Esophagus muscularis mucosa (tissue), 4 donors: Measurements from ENCODE around the gene SYTL2.

Experiments
- EP300 ChIP-seq: sonication (generic); formaldehyde crosslinking; IDR thresholded peaks from one replicate; pipeline ENCODE4 v1.6.1; 2017; ENCODE audit warnings: antibody characterized with exemption
- POLR2A ChIP-seq: fragments of 450-650 bp; IDR thresholded peaks from one replicate; pipeline ENCODE4 v1.6.1; 2017; ENCODE audit warnings: antibody characterized with exemption, moderate library complexity, mild to moderate bottlenecking, low read depth
- POLR2AphosphoS5 ChIP-seq, 2 donors: sonication (generic); formaldehyde crosslinking; IDR thresholded peaks; one replicate each; pipeline ENCODE4 v1.6.1; 2017; ENCODE audit warnings: antibody characterized with exemption in 2 of 2
- TF ChIP-seq, protein P1 (sequence below), 3 experiments: fragments of 200-600 bp in 2 of 3; fragments of 450-650 bp in 1 of 3; sonication (generic) in 2 of 3; IDR thresholded peaks; one replicate each; pipeline ENCODE4 v1.5.1; 2017 to 2019; ENCODE audit warnings: antibody characterized with exemption in 3 of 3, mild to moderate bottlenecking in 2 of 3, moderate library complexity in 1 of 3

DNA sequence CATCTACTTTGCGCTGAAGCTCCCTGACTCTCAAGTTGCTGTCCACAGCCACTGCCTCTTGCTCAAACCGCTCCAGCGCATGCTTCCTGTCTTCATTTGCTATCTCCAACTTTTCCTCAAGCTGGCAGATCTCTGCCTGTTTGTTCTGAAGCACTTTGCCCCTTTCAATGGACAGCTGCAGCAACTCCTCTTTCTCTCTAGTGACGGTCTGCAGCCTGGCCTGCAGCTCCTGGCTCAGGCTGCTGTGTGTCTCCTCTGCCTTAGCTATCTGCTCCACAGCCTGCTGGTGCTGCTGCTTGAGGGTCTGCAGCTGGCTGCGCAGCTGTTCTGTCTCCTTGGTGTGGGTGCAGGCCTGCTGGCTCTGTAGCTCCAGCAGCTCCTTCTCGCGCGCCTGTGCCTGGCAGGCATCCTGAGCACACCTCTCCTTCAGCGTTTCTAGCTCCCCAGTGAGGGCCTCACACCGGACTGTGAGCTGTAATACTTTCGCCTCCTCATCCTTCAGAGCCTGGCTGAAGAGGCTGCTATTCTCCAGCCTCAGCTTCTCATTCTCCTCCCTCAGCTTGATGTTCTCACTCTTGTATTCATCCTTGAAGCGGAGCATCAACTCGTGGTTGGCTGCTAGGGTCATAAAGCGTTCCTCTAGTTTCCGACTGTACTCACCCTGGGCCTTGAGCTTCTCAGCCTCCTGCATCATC lies 125.7 kb downstream of the SYTL2 start:
- TF ChIP-seq, protein P1, sequence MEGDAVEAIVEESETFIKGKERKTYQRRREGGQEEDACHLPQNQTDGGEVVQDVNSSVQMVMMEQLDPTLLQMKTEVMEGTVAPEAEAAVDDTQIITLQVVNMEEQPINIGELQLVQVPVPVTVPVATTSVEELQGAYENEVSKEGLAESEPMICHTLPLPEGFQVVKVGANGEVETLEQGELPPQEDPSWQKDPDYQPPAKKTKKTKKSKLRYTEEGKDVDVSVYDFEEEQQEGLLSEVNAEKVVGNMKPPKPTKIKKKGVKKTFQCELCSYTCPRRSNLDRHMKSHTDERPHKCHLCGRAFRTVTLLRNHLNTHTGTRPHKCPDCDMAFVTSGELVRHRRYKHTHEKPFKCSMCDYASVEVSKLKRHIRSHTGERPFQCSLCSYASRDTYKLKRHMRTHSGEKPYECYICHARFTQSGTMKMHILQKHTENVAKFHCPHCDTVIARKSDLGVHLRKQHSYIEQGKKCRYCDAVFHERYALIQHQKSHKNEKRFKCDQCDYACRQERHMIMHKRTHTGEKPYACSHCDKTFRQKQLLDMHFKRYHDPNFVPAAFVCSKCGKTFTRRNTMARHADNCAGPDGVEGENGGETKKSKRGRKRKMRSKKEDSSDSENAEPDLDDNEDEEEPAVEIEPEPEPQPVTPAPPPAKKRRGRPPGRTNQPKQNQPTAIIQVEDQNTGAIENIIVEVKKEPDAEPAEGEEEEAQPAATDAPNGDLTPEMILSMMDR (IDR thresholded peaks at IDR 0.05): no peak
- TF ChIP-seq EP300: no peak
- no peak for TF ChIP-seq POLR2A
- no peak for TF ChIP-seq POLR2AphosphoS5 (IDR thresholded peaks at IDR 0.05)
